Measurements from ENCODE around the gene ACTR3C.
"Not testable (repeated sequence)": the region's sequence is repeated elsewhere in the genome, so short reads cannot be mapped to it uniquely, and the experiment has no call there.

Gene ACTR3C

GRCh38 chr7:150311146-150311545 lies 12.2 kb downstream of the ACTR3C start:
- DNase-seq, result no peak

- no peak for DNase-seq
Measured at GRCh38 chr7:150308575-150308974, 14.8 kb downstream of the ACTR3C start.

GRCh38 chr7:150307904-150308303 lies 15.4 kb downstream of the ACTR3C start:
- no peak for DNase-seq

GRCh38 chr7:150307129-150307528 lies 16.2 kb downstream of the ACTR3C start:
- no peak for DNase-seq

GRCh38 chr7:150306377-150306776 lies 17.0 kb downstream of the ACTR3C start:
- DNase-seq, result not testable (repeated sequence)

GRCh38 chr7:150305903-150306284 lies 17.5 kb downstream of the ACTR3C start:
- not testable (repeated sequence) for DNase-seq

GRCh38 chr7:150305259-150305902 lies 18.0 kb downstream of the ACTR3C start:
- not testable (repeated sequence) for DNase-seq

GRCh38 chr7:150304499-150305258 lies 18.7 kb downstream of the ACTR3C start:
- not testable (repeated sequence) for DNase-seq

- DNase-seq, result not testable (repeated sequence)
Measured at GRCh38 chr7:150302908-150303310, 20.4 kb downstream of the ACTR3C start.

GRCh38 chr7:150297978-150298377 lies 25.4 kb downstream of the ACTR3C start:
- DNase-seq, result not testable (repeated sequence)

- DNase-seq, result not testable (repeated sequence)
Measured at GRCh38 chr7:150296802-150297201, 26.5 kb downstream of the ACTR3C start.

GRCh38 chr7:150295614-150296013 lies 27.7 kb downstream of the ACTR3C start:
- DNase-seq, result not testable (repeated sequence)

GRCh38 chr7:150295027-150295426 lies 28.3 kb downstream of the ACTR3C start:
- not testable (repeated sequence) for DNase-seq

GRCh38 chr7:150290317-150290716 lies 33.0 kb downstream of the ACTR3C start:
- DNase-seq, result not testable (repeated sequence)

GRCh38 chr7:150288816-150289215 lies 34.5 kb downstream of the ACTR3C start:
- DNase-seq, result not testable (repeated sequence)

GRCh38 chr7:150287815-150288214 lies 35.5 kb downstream of the ACTR3C start:
- not testable (repeated sequence) for DNase-seq

GRCh38 chr7:150285849-150286754 lies 37.2 kb downstream of the ACTR3C start:
- peak in 1 of 4 experiments; percentile 15 for DNase-seq

GRCh38 chr7:150283608-150284007 lies 39.7 kb downstream of the ACTR3C start:
- DNase-seq, result not testable (repeated sequence)

GRCh38 chr7:150283111-150283510 lies 40.2 kb downstream of the ACTR3C start:
- not testable (repeated sequence) for DNase-seq

GRCh38 chr7:150281681-150282403 lies 41.5 kb downstream of the ACTR3C start:
- not testable (repeated sequence) for DNase-seq

- DNase-seq, result not testable (repeated sequence)
Measured at GRCh38 chr7:150278383-150278782, 45.0 kb downstream of the ACTR3C start.

GRCh38 chr7:150276132-150276695 lies 47.1 kb downstream of the ACTR3C start:
- DNase-seq, result not testable (repeated sequence)

All from activated naive CD4-positive, alpha-beta T cell (primary cell).